ENCODE results near the gene PEX14.
"Not testable (repeated sequence)": the region's sequence is repeated elsewhere in the genome, so short reads cannot be mapped to it uniquely, and the experiment has no call there.

Gene PEX14

DNA sequence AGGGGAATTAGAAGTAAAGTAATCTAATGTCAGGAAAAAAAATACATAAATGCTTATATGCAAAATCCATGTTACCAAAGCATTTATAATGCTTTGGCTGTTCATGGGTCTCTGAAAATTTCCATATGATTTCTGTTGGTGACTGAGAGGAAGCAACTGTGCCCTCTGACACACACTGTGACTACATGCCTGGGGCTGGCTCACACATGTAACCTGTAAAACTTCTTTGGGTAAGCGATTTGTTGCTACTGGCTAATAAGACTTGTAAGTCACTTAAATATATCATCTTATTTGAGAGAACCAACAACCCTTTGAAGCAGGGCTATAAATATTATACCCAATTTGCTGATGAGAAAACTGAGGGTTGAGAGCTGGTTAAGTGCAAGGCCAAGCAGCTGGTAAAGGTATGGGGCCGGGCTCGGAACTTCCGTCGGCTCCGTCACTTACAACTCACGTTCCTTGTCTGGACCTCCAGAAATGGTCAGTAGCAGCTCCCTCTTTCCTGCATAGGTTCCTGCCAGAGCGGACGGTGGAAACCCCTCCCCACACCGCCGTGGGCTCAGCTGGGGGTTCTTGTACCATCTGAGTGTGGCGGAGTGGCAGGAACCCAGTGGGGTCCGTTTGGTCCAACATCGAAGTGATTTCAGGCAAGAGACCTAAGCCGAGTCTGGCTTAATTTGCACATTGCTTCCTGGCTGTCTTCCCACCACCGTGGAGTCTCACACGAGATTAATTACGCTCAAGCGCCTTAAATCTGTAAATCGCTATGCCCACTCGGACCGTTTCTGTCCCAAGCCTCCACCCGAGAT is 3.1 kb upstream of the PEX14 start:
- H3K4me3 ChIP-seq (ENCODE audit: low read depth, low read length): peak overlapping the region; percentile 69
- DNase-seq (ENCODE audit: low read depth): no peak

GRCh38 chr1:10472220-10473144 is 2.3 kb upstream of the PEX14 start, which contains the start of gene DFFA:
TSS of gene DFFA (minus strand) at chr1:10472529. CDS start at chr1:10472458, 71 bp downstream.
- DNase-seq (ENCODE audit: low read depth): peak; percentile 96
- no peak for TF ChIP-seq CTCF (IDR thresholded peaks at IDR 0.05; ENCODE audit: low read depth, low read length, missing control alignments)
- peak within 1 kb of the TSS; percentile 69 for H3K4me3 ChIP-seq (ENCODE audit: low read depth, low read length)

More for the DNA sequence above, 3.1 kb upstream of the PEX14 start:
- TF ChIP-seq CTCF (IDR thresholded peaks at IDR 0.05; ENCODE audit: low read depth, low read length, missing control alignments): no peak

- TF ChIP-seq CTCF (IDR thresholded peaks at IDR 0.05; ENCODE audit: low read depth, low read length, missing control alignments): no peak
- H3K4me3 ChIP-seq (ENCODE audit: low read depth, low read length): peak overlapping the region; percentile 69
- DNase-seq (ENCODE audit: low read depth): no peak
Measured at GRCh38 chr1:10473145-10473765, 1.5 kb upstream of the PEX14 start.

DNA sequence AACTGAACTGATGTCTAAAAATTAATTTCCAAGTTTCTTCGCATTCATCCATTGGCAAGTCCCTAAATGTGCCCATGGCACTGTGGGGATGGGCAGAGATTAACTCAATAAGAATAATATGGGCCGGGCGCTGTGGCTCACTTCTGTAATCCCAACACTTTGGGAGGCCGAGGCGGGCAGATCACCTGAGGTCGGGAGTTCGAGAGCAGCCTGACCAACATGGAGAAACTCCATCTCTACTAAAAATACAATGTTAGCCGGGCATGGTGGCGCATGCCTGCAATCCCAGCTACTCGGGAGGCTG is 489 bp upstream of the PEX14 start:
- DNase-seq (ENCODE audit: low read depth): not testable (repeated sequence)
- H3K4me3 ChIP-seq (ENCODE audit: low read depth, low read length): peak overlapping the region; percentile 58; the same call in 1 of the 2 replicates

- TF ChIP-seq CTCF (IDR thresholded peaks at IDR 0.05; ENCODE audit: low read depth, low read length, missing control alignments): no peak
Measured at GRCh38 chr1:10475510-10475909, 760 bp downstream of the PEX14 start.

DNA sequence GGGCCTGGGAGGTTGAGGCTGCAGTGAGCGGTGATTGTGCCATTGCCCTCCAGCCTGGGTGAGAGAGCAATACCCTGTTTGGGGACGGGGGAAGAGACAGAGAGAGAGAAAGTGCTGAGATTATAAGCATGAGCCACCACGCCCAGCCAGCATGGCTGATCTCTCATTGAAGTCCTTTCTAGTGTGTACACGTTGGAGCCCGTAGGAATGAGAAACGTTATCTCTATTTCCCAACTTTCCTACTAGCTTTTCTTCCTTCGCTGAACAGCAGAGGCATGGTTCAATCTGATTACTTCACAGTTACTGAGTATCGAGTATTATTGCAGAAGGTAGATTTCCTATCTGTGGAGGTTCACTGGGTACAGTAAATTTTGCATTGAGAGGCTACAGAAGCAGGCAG is 4.5 kb downstream of the PEX14 start:
- no peak for DNase-seq (ENCODE audit: low read depth)
- no peak overlapping the region for H3K4me3 ChIP-seq (ENCODE audit: low read depth, low read length)
- no peak for TF ChIP-seq CTCF (IDR thresholded peaks at IDR 0.05; ENCODE audit: low read depth, low read length, missing control alignments)

More at GRCh38 chr1:10475510-10475909, 760 bp downstream of the PEX14 start:
- no peak for DNase-seq (ENCODE audit: low read depth)
- peak overlapping the region; percentile 58 for H3K4me3 ChIP-seq (ENCODE audit: low read depth, low read length)

GRCh38 chr1:10480614-10481013 is 5.9 kb downstream of the PEX14 start:
- TF ChIP-seq CTCF (IDR thresholded peaks at IDR 0.05; ENCODE audit: low read depth, low read length, missing control alignments): no peak
- no peak for DNase-seq (ENCODE audit: low read depth)
- H3K4me3 ChIP-seq (ENCODE audit: low read depth, low read length): no peak overlapping the region

Data from GM12864 (cell line).